Measurements from ENCODE around the gene ZKSCAN7.

DNA sequence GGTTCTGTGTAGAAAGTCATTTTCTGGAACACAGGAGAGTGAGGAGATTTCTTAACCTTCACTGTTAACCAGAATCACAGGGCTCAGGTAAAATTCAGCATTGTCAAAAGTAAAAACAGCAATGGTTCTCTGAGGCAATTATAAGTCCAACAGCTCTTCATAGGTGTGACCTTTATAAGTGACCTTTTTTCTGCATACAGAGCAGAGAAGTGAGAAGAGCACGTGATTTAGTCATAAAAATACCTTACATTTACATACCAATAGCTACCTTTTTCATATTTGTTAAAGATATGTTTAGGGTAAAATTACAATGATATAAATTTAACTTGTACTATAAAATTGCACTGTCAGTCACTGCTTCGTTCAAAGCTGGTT lies 36.2 kb upstream of the ZKSCAN7 start:
- TF ChIP-seq RCOR1 (IDR thresholded peaks at IDR 0.05; ENCODE audit: low read length) (no peak), FOXJ3 (CRISPR knock-in tag; IDR thresholded peaks at IDR 0.05) (no peak)
- TF ChIP-seq, protein P1, sequence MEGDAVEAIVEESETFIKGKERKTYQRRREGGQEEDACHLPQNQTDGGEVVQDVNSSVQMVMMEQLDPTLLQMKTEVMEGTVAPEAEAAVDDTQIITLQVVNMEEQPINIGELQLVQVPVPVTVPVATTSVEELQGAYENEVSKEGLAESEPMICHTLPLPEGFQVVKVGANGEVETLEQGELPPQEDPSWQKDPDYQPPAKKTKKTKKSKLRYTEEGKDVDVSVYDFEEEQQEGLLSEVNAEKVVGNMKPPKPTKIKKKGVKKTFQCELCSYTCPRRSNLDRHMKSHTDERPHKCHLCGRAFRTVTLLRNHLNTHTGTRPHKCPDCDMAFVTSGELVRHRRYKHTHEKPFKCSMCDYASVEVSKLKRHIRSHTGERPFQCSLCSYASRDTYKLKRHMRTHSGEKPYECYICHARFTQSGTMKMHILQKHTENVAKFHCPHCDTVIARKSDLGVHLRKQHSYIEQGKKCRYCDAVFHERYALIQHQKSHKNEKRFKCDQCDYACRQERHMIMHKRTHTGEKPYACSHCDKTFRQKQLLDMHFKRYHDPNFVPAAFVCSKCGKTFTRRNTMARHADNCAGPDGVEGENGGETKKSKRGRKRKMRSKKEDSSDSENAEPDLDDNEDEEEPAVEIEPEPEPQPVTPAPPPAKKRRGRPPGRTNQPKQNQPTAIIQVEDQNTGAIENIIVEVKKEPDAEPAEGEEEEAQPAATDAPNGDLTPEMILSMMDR (IDR thresholded peaks at IDR 0.05): no peak

Data from SK-N-SH (cell line).